HEK293T (cell line): ENCODE data around the gene PCSK2.

Experiments used
- BHLHE40 ChIP-seq: fragments of 450-650 bp; IDR thresholded peaks from 2 replicates; pipeline ENCODE4 v1.6.1; 2016; ENCODE audit warnings: mild to moderate bottlenecking, moderate library complexity, borderline replicate concordance
- FOXK2 ChIP-seq: fragments of 450-650 bp; IDR thresholded peaks from 2 replicates; pipeline ENCODE4 v1.6.1; 2016; ENCODE audit warnings: mild to moderate bottlenecking
- FOXM1 ChIP-seq: fragments of 450-650 bp; IDR thresholded peaks from 2 replicates; pipeline ENCODE4 v1.6.1; 2017; ENCODE audit warnings: mild to moderate bottlenecking, borderline replicate concordance
- HDGF ChIP-seq: fragments of 450-650 bp; IDR thresholded peaks from 2 replicates; pipeline ENCODE4 v1.6.1; 2017; ENCODE audit warnings: antibody characterized with exemption, borderline replicate concordance
- NFRKB ChIP-seq: fragments of 450-650 bp; IDR thresholded peaks from 2 replicates; pipeline ENCODE4 v1.6.1; 2016; ENCODE audit warnings: mild to moderate bottlenecking, moderate library complexity
- SP1 ChIP-seq: fragments of 450-650 bp; IDR thresholded peaks from 2 replicates; pipeline ENCODE4 v1.6.1; 2017
- SUZ12 ChIP-seq: fragments of 450-650 bp; IDR thresholded peaks from 2 replicates; pipeline ENCODE4 v1.6.1; 2016; ENCODE audit warnings: mild to moderate bottlenecking
- TARDBP ChIP-seq: fragments of 450-650 bp; IDR thresholded peaks from 2 replicates; pipeline ENCODE4 v1.6.1; 2016
- ZNF384 ChIP-seq: fragments of 450-650 bp; IDR thresholded peaks from 2 replicates; pipeline ENCODE4 v1.6.1; 2016

DNA sequence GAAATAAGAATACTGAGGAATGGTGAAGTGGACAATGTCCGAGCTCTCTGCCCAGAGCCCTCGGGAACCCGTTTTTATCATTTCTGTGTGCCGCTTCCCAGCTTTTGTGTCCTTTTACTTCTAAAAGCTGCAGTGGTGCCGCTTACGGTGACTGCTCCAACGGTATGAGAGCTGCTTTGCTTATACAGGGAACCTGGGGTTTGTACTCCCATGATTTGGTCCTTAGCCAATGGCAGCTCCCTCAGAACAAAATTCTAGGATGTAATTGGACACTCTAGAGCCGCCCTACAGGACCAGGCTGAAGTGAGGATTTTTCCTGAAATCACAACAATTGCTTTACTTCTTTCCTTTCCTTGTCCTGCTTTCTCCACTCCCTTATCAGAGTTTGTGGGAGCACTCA lies 24.2 kb upstream of the PCSK2 start:
- TF ChIP-seq SUZ12 = no peak
- no peak for TF ChIP-seq HDGF
- no peak for TF ChIP-seq BHLHE40
- TF ChIP-seq NFRKB = no peak
- TF ChIP-seq FOXK2 = no peak
- TF ChIP-seq SP1 = no peak
- no peak for TF ChIP-seq ZNF384
- no peak for TF ChIP-seq TARDBP
- TF ChIP-seq FOXM1 = no peak
